MM.1S (cell line): ENCODE measurements around the gene DMAC2.

ENCODE experiments used
- CTCF ChIP-seq: fragments of 300-600 bp; sonication (generic); IDR thresholded peaks from 2 replicates; pipeline ENCODE4 v1.5.1; 2016; ENCODE audit warnings: antibody characterized with exemption, low read length, mixed read lengths
- EZH2 ChIP-seq: fragments of 300-600 bp; sonication (generic); optimal IDR thresholded peaks from 2 replicates; pipeline ENCODE3; 2017; ENCODE audit warnings: low read depth, mild to moderate bottlenecking, antibody characterized with exemption, low read length, mixed read lengths

GRCh38 chr19:41422456-41422855 is 17.3 kb downstream of the DMAC2 start:
- TF ChIP-seq EZH2 (no peak), CTCF (no peak)
